HepG2 (cell line): ENCODE results near the gene MRPL38. TPM values are rescaled to one million over a fixed set of nuclear protein-coding genes. Genes with fewer than 3 reads are reported as not detected.
A peak's percentile ranks its signal among the peaks of the same experiment; 100 is the strongest.

Experiments
- CAMTA2 ChIP-seq: sonication (generic); formaldehyde crosslinking; IDR thresholded peaks from 2 replicates; pipeline ENCODE4 v1.4.0; 2020; ENCODE audit warnings: mild to moderate bottlenecking, missing genetic modification reagents, borderline replicate concordance
- ELF3 ChIP-seq: IDR thresholded peaks from 2 replicates; pipeline ENCODE4 v1.6.1; 2016; ENCODE audit warnings: missing genetic modification reagents, missing compliant biosample characterization
- HMG20A ChIP-seq: IDR thresholded peaks from 2 replicates; pipeline ENCODE4 v1.6.1; 2016; ENCODE audit warnings: borderline replicate concordance
- MIER2 ChIP-seq: IDR thresholded peaks from 2 replicates; pipeline ENCODE4 v1.6.1; 2016; ENCODE audit warnings: missing biosample characterization, missing genetic modification reagents
- MLXIP ChIP-seq: sonication (generic); formaldehyde crosslinking; IDR thresholded peaks from 2 replicates; pipeline ENCODE4 v1.9.0; 2021; ENCODE audit warnings: missing genetic modification reagents, borderline replicate concordance
- MTF2 ChIP-seq: sonication (generic); formaldehyde crosslinking; IDR thresholded peaks from 2 replicates; pipeline ENCODE4 v1.5.0; 2020; ENCODE audit warnings: missing genetic modification reagents, borderline replicate concordance
- NFIB ChIP-seq: sonication (generic); formaldehyde crosslinking; IDR thresholded peaks from 2 replicates; pipeline ENCODE4 v1.9.0; 2021; ENCODE audit warnings: missing genetic modification reagents, mild to moderate bottlenecking, borderline replicate concordance
- PCBP2 ChIP-seq: fragments of 200-400 bp; formaldehyde crosslinking; optimal IDR thresholded peaks from 2 replicates; pipeline ENCODE3; 2018; ENCODE audit warnings: low read length, low read depth; ENCODE audit not compliant: poor library complexity, severe bottlenecking
- SCMH1 ChIP-seq: sonication (generic); formaldehyde crosslinking; IDR thresholded peaks from 2 replicates; pipeline ENCODE4 v1.9.0; 2021; ENCODE audit warnings: missing genetic modification reagents, mild to moderate bottlenecking, borderline replicate concordance
- TBX2 ChIP-seq: sonication (generic); formaldehyde crosslinking; IDR thresholded peaks from 2 replicates; pipeline ENCODE4 v1.5.0; 2020; ENCODE audit warnings: missing genetic modification reagents, mild to moderate bottlenecking, borderline replicate concordance
- THAP7 ChIP-seq: sonication (generic); formaldehyde crosslinking; IDR thresholded peaks from 2 replicates; pipeline ENCODE4 v1.8.1; 2023; ENCODE audit warnings: mild to moderate bottlenecking, missing genetic modification reagents
- ZC3H4 ChIP-seq: sonication (generic); formaldehyde crosslinking; IDR thresholded peaks from 2 replicates; pipeline ENCODE4 v1.4.0; 2020; ENCODE audit warnings: missing genetic modification reagents, borderline replicate concordance
- ZNF407 ChIP-seq: sonication (generic); formaldehyde crosslinking; IDR thresholded peaks from one replicate; pipeline ENCODE4 v1.5.1; 2020; ENCODE audit warnings: mild to moderate bottlenecking, missing genetic modification reagents; ENCODE audit errors: not compliant biosample characterization
- ZNF607 ChIP-seq: sonication (generic); formaldehyde crosslinking; IDR thresholded peaks from 2 replicates; pipeline ENCODE4 v1.5.1; 2020; ENCODE audit warnings: missing genetic modification reagents, mild to moderate bottlenecking, borderline replicate concordance
- ZNF720 ChIP-seq: sonication (generic); formaldehyde crosslinking; IDR thresholded peaks from 2 replicates; pipeline ENCODE4 v1.4.0; 2020; ENCODE audit warnings: missing genetic modification reagents
- ZNF850 ChIP-seq: sonication (generic); formaldehyde crosslinking; conservative IDR thresholded peaks from 2 replicates; pipeline ENCODE4 v1.9.0; 2021; ENCODE audit warnings: mild to moderate bottlenecking, missing genetic modification reagents
- polyA plus RNA-seq, 8 experiments: library from polyadenylated mRNA; depleted of rRNA in 3 of 8; stranded (reverse) in 7 of 8; unstranded in 1 of 8; fragments of >200 nt; fragmentation: Illumina TruSeq in 4 of 8; extraction: Trizol in 4 of 8; gene quantifications; 2 replicates each; pipeline versions ENCODE4 v1.2.1 to v1.2.3, GENCODE V29; 2011 to 2016; ENCODE audit warnings: low read depth in 4 of 8, missing spikeins in 1 of 8, mixed read lengths in 1 of 8; ENCODE audit not compliant: insufficient read depth in 1 of 8
- total RNA-seq, 5 experiments: library from RNA; depleted of rRNA; stranded (reverse); fragments of >200 nt; fragmentation: Illumina TruSeq; extraction: Trizol; gene quantifications; 2 replicates each; pipeline ENCODE4 v1.2.3, GENCODE V29; 2016; ENCODE audit warnings: low read depth in 1 of 5

Gene MRPL38
- total and polyA plus RNA-seq, 2 of the 13 experiments (the other 11 are each of a cell fraction or from before 2014, with no cell fraction given), result 83.7 to 125 TPM

GRCh38 chr17:75892556-75893224 is 12.0 kb downstream of the MRPL38 start (continued):
- peak; percentile 37; the same call in 1 of the 2 replicates for TF ChIP-seq ZC3H4 (CRISPR knock-in tag)
- no peak for TF ChIP-seq CAMTA2 (CRISPR knock-in tag)
- no peak for TF ChIP-seq MIER2
- TF ChIP-seq ZNF607, result no peak
- TF ChIP-seq ZNF850 (CRISPR knock-in tag), result no peak
- TF ChIP-seq MLXIP, result no peak
- TF ChIP-seq TBX2 (CRISPR knock-in tag), result peak; percentile 50; the same call in 1 of the 2 replicates
- no peak for TF ChIP-seq ZNF407
- TF ChIP-seq NFIB, result no peak
- TF ChIP-seq ELF3 (CRISPR knock-in tag), result no peak
- no peak for TF ChIP-seq PCBP2
- peak; percentile 71; the same call in 1 of the 2 replicates for TF ChIP-seq THAP7 (CRISPR knock-in tag)
- TF ChIP-seq SCMH1 (CRISPR knock-in tag), result no peak
- TF ChIP-seq ZNF720 (CRISPR knock-in tag), result no peak
- TF ChIP-seq HMG20A (CRISPR knock-in tag), result no peak
- TF ChIP-seq MTF2 (CRISPR knock-in tag), result no peak
